Hematopoietic multipotent progenitor cell (in vitro differentiated cells): ENCODE data around the gene DOCK4. TPM values are rescaled to one million over a fixed set of nuclear protein-coding genes. Genes with fewer than 3 reads are reported as not detected.

Experiments used
- DNase-seq, 3 donors: peaks; one replicate each; pipeline ENCODE4 v3.0.0-alpha.2; 2011 to 2015; ENCODE audit warnings: low read depth in 2 of 3, low spot score in 2 of 3
- total RNA-seq: library from RNA; depleted of rRNA; stranded (reverse); fragments of >200 nt; gene quantifications from one replicate; pipeline ENCODE4 v1.2.3, GENCODE V29; 2012

Gene DOCK4
- total RNA-seq, 1 donor: 2.4 TPM

GRCh38 chr7:112115880-112116279, 90.3 kb downstream of the DOCK4 start:
- no peak for DNase-seq

DNA sequence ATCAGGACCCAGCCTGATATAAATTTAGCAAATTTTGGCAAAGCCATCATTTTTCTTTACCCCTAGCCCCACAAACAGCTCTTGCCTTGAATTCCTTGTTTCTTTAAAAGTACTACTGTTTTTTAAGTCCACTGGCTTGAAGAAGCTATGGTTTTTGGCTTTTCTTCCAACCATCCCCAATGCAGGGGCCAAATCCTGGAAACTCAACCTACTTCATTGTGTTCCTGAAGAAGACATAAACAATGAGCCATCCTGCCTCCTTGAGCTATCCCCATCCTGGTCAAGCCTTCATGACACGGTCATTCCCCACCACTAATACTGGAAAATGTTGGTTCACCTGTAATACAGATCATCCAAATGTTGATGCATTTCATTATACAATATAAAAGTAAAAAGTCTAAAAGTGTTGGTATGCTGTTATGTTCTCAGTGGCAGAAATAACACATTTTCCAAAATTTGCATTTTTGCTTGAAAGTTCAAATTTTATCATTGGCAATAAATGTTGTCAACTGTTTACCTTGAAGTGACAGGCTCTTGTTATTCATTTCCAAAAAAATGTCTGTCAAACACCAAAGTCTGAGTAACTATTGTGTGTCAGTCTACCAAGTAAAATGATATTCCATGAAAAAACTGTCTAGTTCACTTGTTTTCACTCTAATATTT, 92.2 kb downstream of the DOCK4 start:
- DNase-seq: no peak

DNA sequence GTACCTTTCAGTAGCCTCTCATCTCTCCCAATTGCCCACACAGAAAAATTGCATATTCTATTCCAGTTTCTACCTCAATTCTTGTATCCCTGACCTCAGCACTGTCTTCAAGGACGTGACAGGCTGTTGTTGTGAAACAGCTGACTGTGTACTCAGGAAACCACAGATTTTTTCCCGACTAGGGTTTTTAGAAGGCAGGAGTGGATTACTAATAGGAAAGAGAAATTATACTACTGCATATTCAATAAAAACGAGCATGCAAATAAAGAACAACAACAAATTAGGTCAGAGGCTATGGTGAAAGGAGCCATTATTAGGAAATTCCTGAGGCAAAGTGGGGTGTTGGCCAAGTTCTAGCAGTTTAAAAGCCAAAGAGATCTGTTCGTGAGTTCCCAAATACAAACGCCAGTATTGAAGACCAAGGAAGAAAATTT, 93.4 kb downstream of the DOCK4 start:
- DNase-seq: no peak

DNA sequence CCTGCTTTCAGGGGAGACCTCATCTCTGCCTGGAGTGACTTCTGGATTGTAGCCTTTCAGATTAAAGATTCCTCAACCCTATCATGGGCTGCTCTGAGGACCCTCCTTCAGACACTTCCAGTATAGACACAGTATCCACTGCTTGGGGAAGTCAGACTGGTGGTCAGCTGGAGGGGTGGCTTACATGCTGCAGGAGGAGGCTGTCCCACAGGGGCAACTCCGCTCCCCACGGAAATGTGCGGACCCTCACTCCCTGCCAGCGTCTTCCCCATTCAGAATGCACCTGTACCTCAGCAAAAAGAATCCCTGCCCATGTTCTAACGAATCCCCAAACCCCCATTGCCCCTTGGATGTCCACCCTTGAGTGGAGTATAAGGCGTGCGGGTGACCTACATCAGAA, 95.5 kb downstream of the DOCK4 start:
- DNase-seq: no peak

- DNase-seq: no peak
Observed at GRCh38 chr7:112110175-112110574, 96.0 kb downstream of the DOCK4 start.

DNA sequence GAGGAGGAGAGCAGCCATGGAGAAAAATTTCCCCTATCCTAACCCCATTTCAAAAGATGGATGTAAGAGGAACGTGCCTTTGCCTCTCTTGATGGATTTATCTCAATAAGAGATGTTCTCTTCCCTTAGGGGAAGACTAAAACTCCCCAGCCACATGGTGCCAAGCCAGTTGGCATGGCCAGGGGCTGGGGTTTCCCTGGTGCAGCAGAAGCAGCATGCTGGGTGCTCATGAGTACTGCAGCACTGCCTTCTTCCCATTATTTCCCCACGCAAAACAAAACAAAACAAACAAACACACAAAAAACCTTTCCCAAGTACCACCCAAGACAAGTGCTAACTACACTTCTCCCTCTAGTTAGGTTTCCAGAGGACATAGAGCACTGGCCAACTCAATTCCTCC, 97.2 kb downstream of the DOCK4 start:
- DNase-seq: no peak

DNA sequence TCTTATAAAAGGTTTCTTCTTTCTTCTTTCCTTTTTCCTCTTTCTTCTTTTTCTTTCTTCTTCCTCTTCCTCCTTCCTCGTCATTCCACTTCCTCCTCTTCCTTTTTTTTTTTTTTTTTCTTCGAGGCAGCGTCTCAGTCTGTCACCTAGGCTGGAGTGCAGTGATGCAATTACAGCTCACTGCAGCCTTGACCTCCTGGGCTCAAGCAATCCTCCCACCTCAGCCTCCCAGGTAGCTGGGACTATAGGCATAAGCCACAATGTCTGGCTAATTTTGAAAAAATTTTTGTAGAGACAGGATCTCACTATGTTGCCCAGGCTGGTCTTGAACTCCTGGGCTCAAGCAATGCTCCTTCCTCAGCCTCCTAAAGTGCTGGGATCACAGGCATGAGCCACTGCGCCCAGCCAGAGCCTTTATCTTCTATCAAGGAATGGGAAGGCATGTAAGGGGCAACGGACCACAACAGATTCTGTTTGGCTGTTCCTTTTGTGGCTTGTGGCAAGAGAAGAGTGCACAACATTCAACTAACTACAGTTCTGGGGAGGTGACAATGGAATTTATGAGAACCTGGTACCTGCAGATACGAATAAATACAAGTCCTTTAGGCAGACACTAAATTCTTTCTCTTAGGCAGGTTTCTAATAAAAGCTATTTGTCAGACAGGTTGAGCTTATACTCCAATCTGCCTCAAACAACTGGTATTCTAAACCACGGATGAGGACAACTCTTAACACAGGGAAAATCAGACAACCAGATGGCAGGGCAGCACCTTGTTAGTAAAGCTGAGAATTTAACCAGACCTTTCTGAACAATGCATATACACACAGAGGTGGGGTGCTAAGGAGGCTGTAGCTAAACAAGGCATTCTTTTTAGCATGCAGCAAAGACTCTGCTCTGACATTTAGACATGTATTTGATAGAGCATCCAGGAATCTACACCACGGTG, 100.3 kb downstream of the DOCK4 start:
- peak in 1 of 3 donors; percentile 55 for DNase-seq

DNA sequence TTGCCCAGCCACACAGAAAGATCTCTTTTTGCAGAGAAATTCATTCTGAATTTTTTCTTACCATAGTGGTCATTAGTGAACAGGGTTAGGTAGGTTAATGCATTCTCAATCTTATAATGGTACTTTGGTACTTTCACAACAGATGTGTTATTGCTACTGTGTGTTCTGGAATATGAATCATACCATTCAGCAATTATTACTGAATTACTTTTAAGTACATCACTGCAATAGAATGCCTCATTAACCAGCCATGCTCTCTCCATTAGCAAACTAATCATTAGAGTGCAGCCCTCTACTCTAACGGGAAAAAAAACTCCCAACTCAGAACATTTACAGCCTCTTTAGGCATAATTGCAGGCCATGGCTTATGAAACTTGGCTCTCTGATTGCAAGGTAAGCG, 102.1 kb downstream of the DOCK4 start:
- DNase-seq: no peak

DNA sequence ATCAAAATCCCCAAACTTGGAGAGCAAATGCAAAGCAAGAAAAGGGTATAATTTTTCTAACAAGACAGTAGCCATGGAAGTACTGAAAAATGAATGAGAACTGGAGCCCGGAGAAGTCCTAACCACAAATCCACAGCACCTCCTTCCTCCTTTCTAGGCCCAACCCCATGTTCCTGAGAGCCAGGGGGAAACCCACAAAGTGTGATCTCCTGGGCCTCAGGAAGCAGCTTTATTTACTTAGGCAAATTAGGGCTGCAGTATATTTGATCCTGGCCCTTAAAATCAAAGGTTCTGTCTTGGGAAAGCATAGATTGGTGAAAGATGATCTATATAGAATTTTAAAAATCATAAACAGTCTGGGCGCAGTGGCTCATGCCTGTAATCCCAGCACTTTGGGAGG, 103.0 kb downstream of the DOCK4 start:
- DNase-seq: peak in 2 of 3 donors; percentile 61 to 80

DNA sequence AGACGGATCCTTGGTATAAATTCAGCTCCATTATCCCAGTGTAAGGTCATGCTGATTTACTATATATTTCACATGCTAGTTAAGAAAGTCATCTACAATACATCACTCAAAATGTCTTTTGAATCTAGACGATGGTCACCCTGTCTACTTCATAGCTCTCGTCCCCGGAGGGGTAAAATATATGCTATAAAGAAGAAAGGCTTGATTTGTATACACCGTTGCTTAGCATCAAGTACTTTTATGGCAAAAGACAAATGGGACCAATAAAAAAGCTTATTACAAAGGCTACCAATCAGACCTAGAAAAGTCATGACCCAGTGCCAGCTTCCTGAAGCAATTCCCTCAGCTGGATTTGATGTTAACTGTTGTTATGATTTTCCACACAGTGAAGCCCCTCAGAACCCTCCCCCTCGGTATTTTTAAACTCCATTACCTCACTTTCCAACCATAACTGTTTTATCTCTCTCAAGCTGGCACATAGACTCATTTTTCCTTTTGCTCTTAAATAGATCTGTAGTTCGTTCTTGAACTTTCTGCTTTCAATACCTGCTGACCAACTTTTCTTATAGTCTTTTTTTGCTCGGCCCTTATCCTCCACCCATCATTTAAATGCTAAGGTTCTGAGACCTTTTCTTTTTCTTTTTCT, 104.9 kb downstream of the DOCK4 start:
- no peak for DNase-seq

DNA sequence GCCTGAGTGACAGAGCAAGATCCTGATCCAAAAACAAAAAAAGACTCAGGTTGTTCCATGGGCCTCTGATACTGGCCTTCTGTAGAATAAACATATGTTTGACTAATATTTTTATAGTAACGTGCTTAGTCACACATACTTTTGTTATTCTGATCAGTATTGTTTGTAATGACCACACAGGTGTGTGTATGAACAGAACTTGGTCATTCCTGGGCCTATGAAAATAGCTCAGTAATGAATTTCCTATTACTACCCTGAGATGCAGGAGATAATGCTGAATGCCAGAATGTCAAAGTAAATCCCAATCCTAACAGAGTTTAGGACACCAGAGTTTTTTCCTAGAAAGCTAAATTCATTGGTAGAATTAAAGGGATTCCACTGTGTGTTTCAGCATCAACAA, 108.7 kb downstream of the DOCK4 start:
- no peak for DNase-seq

DNA sequence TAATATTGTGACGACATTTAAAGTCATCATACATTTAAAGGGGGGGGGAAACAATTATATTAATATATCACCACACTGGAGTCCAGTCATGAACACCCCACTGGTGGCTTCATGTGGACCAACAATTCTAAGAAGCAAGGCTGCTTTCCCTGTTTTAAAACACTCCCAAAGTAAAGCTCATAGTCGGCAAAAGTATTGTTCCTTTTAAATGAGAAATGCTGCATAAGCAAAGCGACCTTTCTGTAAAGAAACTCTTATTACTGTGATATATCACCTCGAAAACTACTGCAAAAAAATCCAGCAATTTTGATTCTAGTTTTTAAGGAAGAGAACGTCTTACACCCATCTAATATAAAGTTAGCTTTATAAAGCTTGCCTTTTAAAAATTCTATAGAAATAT, 112.8 kb downstream of the DOCK4 start:
- no peak for DNase-seq

DNA sequence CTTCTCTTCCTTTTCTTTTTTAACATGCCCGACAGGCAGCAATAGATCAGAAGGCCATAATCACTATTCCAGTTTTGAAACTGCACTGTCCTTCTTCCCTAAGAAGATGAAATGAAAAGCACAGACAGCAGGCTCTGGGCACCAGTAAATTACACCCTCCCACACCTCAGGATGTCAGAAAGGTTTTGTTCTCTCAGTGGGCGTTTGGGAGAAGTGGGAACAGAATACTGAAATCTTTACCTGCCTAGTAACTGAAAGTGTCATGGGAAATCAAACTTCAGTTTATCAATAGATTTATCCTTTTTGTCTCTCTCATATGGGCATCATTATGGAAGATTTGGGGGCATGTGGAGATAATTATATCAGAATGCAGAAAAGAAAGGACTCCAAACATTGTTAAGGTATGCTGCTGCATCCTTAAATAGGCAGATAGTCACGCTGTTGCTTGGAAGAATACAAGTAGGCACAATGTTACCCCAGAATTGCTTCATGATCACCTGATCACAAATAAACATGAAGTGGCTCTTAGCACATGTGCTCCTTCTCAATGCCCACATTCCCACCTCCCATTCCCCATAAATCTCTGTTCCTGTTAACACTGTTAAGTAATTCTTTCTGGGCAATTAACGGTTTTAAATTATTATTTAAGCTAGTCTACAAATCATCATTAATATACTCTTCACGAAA, 113.3 kb downstream of the DOCK4 start:
- DNase-seq: no peak

DNA sequence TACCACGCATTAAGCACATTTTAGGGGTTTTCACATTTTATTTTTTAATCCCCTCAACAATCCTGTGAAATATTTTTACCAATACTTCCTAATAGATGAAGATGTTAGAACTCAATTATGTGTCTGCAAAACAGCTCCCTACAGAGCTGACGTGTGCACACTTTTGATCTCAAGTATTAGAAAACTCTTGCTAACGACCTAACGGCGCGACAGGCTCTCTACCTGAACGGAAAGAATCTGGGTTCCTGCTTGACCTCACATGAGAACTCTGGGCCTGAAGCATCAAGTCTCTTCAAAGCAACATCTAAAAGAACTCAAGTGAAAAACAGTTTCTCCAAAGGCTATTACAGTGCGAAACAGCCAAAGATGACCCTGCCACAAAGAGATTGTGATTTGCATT, 113.9 kb downstream of the DOCK4 start:
- no peak for DNase-seq

- no peak for DNase-seq
Observed at GRCh38 chr7:112091768-112092167, 114.4 kb downstream of the DOCK4 start.

DNA sequence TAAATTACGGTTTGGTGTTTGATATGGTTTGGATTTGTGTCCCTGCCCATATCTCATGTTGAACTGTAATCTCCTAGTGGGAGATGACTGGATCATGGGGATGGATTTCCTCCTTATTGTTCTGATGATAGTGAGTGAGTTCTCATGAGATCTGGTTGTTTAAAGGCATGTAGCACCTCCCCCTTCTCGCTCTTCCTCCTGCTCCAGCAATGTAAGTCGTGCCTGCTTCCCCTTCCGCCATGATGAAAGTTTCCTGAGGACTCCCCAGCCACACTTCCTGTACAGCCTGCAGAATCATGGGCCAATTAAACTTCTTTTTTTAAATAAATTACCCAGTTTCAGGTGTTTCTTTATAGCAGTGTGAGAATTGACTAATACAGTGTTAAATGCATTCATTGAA, 116.6 kb downstream of the DOCK4 start:
- no peak for DNase-seq

- no peak for DNase-seq
Observed at GRCh38 chr7:112088484-112089016, 117.6 kb downstream of the DOCK4 start.

GRCh38 chr7:112086496-112087254, 119.5 kb downstream of the DOCK4 start:
- DNase-seq: no peak

- peak in 1 of 3 donors; percentile 3 for DNase-seq
Observed at GRCh38 chr7:112084520-112084971, 121.7 kb downstream of the DOCK4 start.
